H1 (cell line): Measurements from ENCODE around the gene SPAG8. TPM values are rescaled to one million over a fixed set of nuclear protein-coding genes. Genes with fewer than 3 reads are reported as not detected.

Experiments used
- CTCF ChIA-PET: fragments of 300-600 bp; sonication (Branson Sonifier 250); formaldehyde crosslinking; loops from one replicate; lab custom pipeline; 2021; ENCODE audit not compliant: partially characterized antibody; lab: Charles Lee
- POLR2A ChIA-PET: fragments of 300-600 bp; sonication (Branson Sonifier 250); formaldehyde crosslinking; loops from one replicate; lab custom pipeline; 2021; ENCODE audit warnings: inconsistent platforms; ENCODE audit not compliant: partially characterized antibody; lab: Charles Lee
- DNase-seq, 2 experiments: peaks; one replicate each; pipeline versions ENCODE4 v3.0.0 to v3.0.0-alpha.2; 2010 to 2022; ENCODE audit warnings: low spot score in 2 of 2, low read depth in 1 of 2, mixed read lengths in 1 of 2
- FAIRE-seq: peaks from 2 replicates; lab custom pipeline; 2011; peaks lifted over from hg19 to GRCh38; lab: Jason Lieb, UNC
- H2AFZ ChIP-seq: 2 replicates; pipeline ENCODE4 v1.8.1; 2012; ENCODE audit warnings: low read length, inconsistent platforms
- H2AK5ac ChIP-seq: 2 replicates; pipeline ENCODE4 v1.6.1; 2013; ENCODE audit warnings: low read depth, low read length
- H2BK120ac ChIP-seq: replicated peaks from 2 replicates; pipeline ENCODE3; 2013; ENCODE audit warnings: low read depth, low read length, inconsistent platforms
- H2BK12ac ChIP-seq: 2 replicates; pipeline ENCODE4 v1.6.1; 2013; ENCODE audit warnings: low read depth, low read length
- H2BK15ac ChIP-seq: 2 replicates; pipeline ENCODE4 v1.6.1; 2013; ENCODE audit warnings: low read length
- H2BK20ac ChIP-seq: 2 replicates; pipeline ENCODE4 v1.6.1; 2013; ENCODE audit warnings: low read length
- H2BK5ac ChIP-seq: 2 replicates; pipeline ENCODE4 v1.6.1; 2013; ENCODE audit warnings: low read depth, low read length
- H3K14ac ChIP-seq: 2 replicates; pipeline ENCODE4 v1.6.1; 2013; ENCODE audit warnings: inconsistent platforms; ENCODE audit not compliant: insufficient read length
- H3K18ac ChIP-seq: 2 replicates; pipeline ENCODE4 v1.6.1; 2013; ENCODE audit warnings: low read length; ENCODE audit errors: extremely low read depth
- H3K23ac ChIP-seq: 2 replicates; pipeline ENCODE4 v1.6.1; 2013; ENCODE audit warnings: inconsistent platforms; ENCODE audit not compliant: insufficient read length
- H3K23me2 ChIP-seq: 2 replicates; pipeline ENCODE4 v1.6.1; 2013; ENCODE audit warnings: low read depth, low read length
- H3K27ac ChIP-seq: 2 replicates; pipeline ENCODE4 v1.6.1; 2011; ENCODE audit warnings: low read depth, low read length, inconsistent platforms
- H3K27me3 ChIP-seq, 4 experiments: replicated peaks in 1 of 4; 1 replicate in 1 of 4; 2 replicates in 3 of 4; pipeline versions ENCODE4 v1.6.1 to v1.8.1; 2011 to 2013; ENCODE audit warnings: low read length in 3 of 4, mild to moderate bottlenecking in 3 of 4, inconsistent platforms in 2 of 4, mixed read lengths in 2 of 4, moderate library complexity in 1 of 4; ENCODE audit not compliant: control insufficient read depth in 3 of 4, insufficient read depth in 3 of 4; ENCODE audit errors: extremely low read depth in 1 of 4
- H3K36me3 ChIP-seq, 4 experiments: 2 replicates each; pipeline versions ENCODE4 v1.6.1 to v1.8.1; 2011 to 2013; ENCODE audit warnings: mild to moderate bottlenecking in 4 of 4, low read length in 3 of 4, moderate library complexity in 2 of 4, control low read depth in 1 of 4, inconsistent platforms in 1 of 4; ENCODE audit not compliant: insufficient read depth in 4 of 4, control insufficient read depth in 2 of 4
- H3K4ac ChIP-seq: replicated peaks from 2 replicates; pipeline ENCODE3; 2013; ENCODE audit warnings: low read length, low read depth, mixed read lengths, inconsistent platforms; ENCODE audit not compliant: insufficient read length
- H3K4me1 ChIP-seq, 4 experiments: replicated peaks in 1 of 4; 1 replicate in 1 of 4; 2 replicates in 3 of 4; pipeline versions ENCODE4 v1.6.1 to v1.8.1; 2011 to 2013; ENCODE audit warnings: low read length in 3 of 4, inconsistent platforms in 2 of 4, mixed read lengths in 1 of 4; ENCODE audit not compliant: insufficient read depth in 4 of 4, control insufficient read depth in 3 of 4
- H3K4me2 ChIP-seq, 2 experiments: 2 replicates each; pipeline versions ENCODE4 v1.6.1 to v1.8.1; 2011 to 2013; ENCODE audit warnings: low read depth in 2 of 2, low read length in 2 of 2, control low read depth in 1 of 2, inconsistent platforms in 1 of 2, mild to moderate bottlenecking in 1 of 2; ENCODE audit not compliant: insufficient read depth in 1 of 2
- H3K4me3 ChIP-seq, 4 experiments: fragments of 200-600, 300-600 bp in 1 of 4; sonication (generic), shearing (Covaris generic), sonication (Bioruptor Twin) in 1 of 4; 2 replicates each; pipeline versions ENCODE4 v1.5.1 to v1.8.1; 2011 to 2016; ENCODE audit warnings: low read length in 4 of 4, low read depth in 3 of 4, control low read depth in 2 of 4, inconsistent platforms in 2 of 4, mild to moderate bottlenecking in 2 of 4, mixed read lengths in 1 of 4, moderate library complexity in 1 of 4; ENCODE audit not compliant: insufficient read depth in 2 of 4; ENCODE audit errors: extremely low read depth in 1 of 4
- H3K56ac ChIP-seq: replicated peaks from 2 replicates; pipeline ENCODE3; 2013; ENCODE audit warnings: low read depth, mild to moderate bottlenecking, mixed read lengths, low read length, inconsistent platforms; ENCODE audit not compliant: insufficient read length
- H3K79me1 ChIP-seq: 2 replicates; pipeline ENCODE4 v1.6.1; 2013; ENCODE audit warnings: low read depth, low read length, control low read depth
- H3K79me2 ChIP-seq, 2 experiments: 2 replicates each; pipeline versions ENCODE4 v1.6.1 to v1.8.1; 2012 to 2013; ENCODE audit warnings: low read length in 2 of 2, mild to moderate bottlenecking in 2 of 2, inconsistent platforms in 1 of 2; ENCODE audit not compliant: insufficient read depth in 2 of 2, control insufficient read depth in 1 of 2
- H3K9ac ChIP-seq, 4 experiments: replicated peaks in 1 of 4; 1 replicate in 1 of 4; 2 replicates in 3 of 4; pipeline versions ENCODE4 v1.6.1 to v1.8.1; 2011 to 2013; ENCODE audit warnings: low read depth in 3 of 4, low read length in 3 of 4, control low read depth in 2 of 4, mild to moderate bottlenecking in 2 of 4, moderate library complexity in 2 of 4, inconsistent platforms in 1 of 4; ENCODE audit errors: extremely low read depth in 1 of 4
- H3K9me3 ChIP-seq, 2 experiments: 2 replicates each; pipeline versions ENCODE4 v1.6.1 to v1.8.1; 2012 to 2013; ENCODE audit warnings: mild to moderate bottlenecking in 2 of 2, moderate library complexity in 2 of 2, control low read depth in 1 of 2, inconsistent platforms in 1 of 2, low read depth in 1 of 2, low read length in 1 of 2, mixed read lengths in 1 of 2; ENCODE audit not compliant: insufficient read depth in 2 of 2
- H4K20me1 ChIP-seq, 2 experiments: replicated peaks in 1 of 2; 2 replicates each; pipeline versions ENCODE3 to v1.8.1; 2011 to 2013; ENCODE audit warnings: inconsistent platforms in 2 of 2, low read length in 2 of 2, mild to moderate bottlenecking in 1 of 2; ENCODE audit not compliant: insufficient read depth in 2 of 2, control insufficient read depth in 1 of 2
- H4K5ac ChIP-seq: 2 replicates; pipeline ENCODE4 v1.6.1; 2013; ENCODE audit warnings: low read length, low read depth, mixed read lengths, inconsistent platforms; ENCODE audit not compliant: insufficient read length
- H4K8ac ChIP-seq: 2 replicates; pipeline ENCODE4 v1.8.0; 2013; ENCODE audit warnings: mild to moderate bottlenecking, moderate library complexity, low read length, inconsistent platforms; ENCODE audit not compliant: insufficient read depth; ENCODE audit errors: extremely low read depth
- H4K91ac ChIP-seq: replicated peaks from 2 replicates; pipeline ENCODE3; 2013; ENCODE audit warnings: low read length, mixed read lengths, inconsistent platforms; ENCODE audit not compliant: insufficient read length
- BRCA1 ChIP-seq: IDR thresholded peaks from 2 replicates; pipeline ENCODE4 v1.6.1; 2012; ENCODE audit warnings: low read depth, low read length, improper control_type of control experiment
- E2F6 ChIP-seq: IDR thresholded peaks from 2 replicates; pipeline ENCODE4 v1.6.1; 2012; ENCODE audit warnings: inconsistent platforms
- JUND ChIP-seq: IDR thresholded peaks from 2 replicates; pipeline ENCODE4 v1.6.1; 2011; ENCODE audit warnings: mild to moderate bottlenecking, improper control_type of control experiment, low read length
- KDM1A ChIP-seq: fragments of 200-600, 300-600 bp; sonication (generic); IDR thresholded peaks from 2 replicates; pipeline ENCODE4 v1.7.1; 2016; ENCODE audit warnings: mild to moderate bottlenecking, low read length, borderline replicate concordance
- RAD21 ChIP-seq, 2 experiments: IDR thresholded peaks in 1 of 2; conservative IDR thresholded peaks in 1 of 2; 2 replicates each; pipeline ENCODE4 v1.6.1; 2011; ENCODE audit warnings: low read depth in 2 of 2, low read length in 2 of 2, improper control_type of control experiment in 1 of 2, inconsistent platforms in 1 of 2, mild to moderate bottlenecking in 1 of 2, moderate library complexity in 1 of 2
- SIX5 ChIP-seq: IDR thresholded peaks from 2 replicates; pipeline ENCODE4 v1.6.1; 2011; ENCODE audit warnings: mild to moderate bottlenecking, low read depth, low read length
- USF2 ChIP-seq: IDR thresholded peaks from 2 replicates; pipeline ENCODE4 v1.6.1; 2011; ENCODE audit warnings: low read length, improper control_type of control experiment
- WGBS, 2 experiments: shearing (Covaris generic) in 1 of 2; methylation state at CpG; one replicate each; pipeline versions ENCODE4 v1.1.6 to v1.1.7; 2013 to 2015; ENCODE audit warnings: low lambda C conversion rate in 2 of 2, mixed read lengths in 2 of 2, inconsistent platforms in 1 of 2, low coverage in 1 of 2, missing lambda C conversion rate in 1 of 2; ENCODE audit not compliant: insufficient replicate concordance in 2 of 2, insufficient coverage in 1 of 2, insufficient read length in 1 of 2; ENCODE audit errors: extremely low coverage in 1 of 2, missing lambda C conversion rate in 1 of 2; 5-methylcytosine and 5-hydroxymethylcytosine counted together
- polyA plus RNA-seq, 7 experiments: library from polyadenylated mRNA; depleted of rRNA in 3 of 7; stranded (reverse) in 5 of 7; unstranded in 2 of 7; fragments of >200 nt in 5 of 7; fragments of 200-250 nt in 2 of 7; gene quantifications; 1 replicate in 5 of 7; 2 replicates in 1 of 7; 4 replicates in 1 of 7; pipeline versions ENCODE4 v1.2.1 to v1.2.3, GENCODE V29; 2011 to 2013; ENCODE audit warnings: missing spikeins in 2 of 7, mixed read lengths in 2 of 7
- total RNA-seq: library from RNA; stranded (reverse); fragmentation: NEBNext Ultra II Directional; extraction: Animal tissue kit (Norgen Biotek cat#: 25700); gene quantifications from 2 replicates; pipeline ENCODE4 v1.2.1, GENCODE V29; 2021

SPAG8 gene
- total and polyA plus RNA-seq, 2 of the 8 experiments (the other 6 are each of a cell fraction or from before 2014, with no cell fraction given): 0.37 to 0.44 TPM

- Histone ChIP-seq H3K4me1 (peaks cover 5 to 13% (median 7%) of the 10 kb centered on the region in 4 experiments; a peak in 6 of 7 replicates), H2AFZ (peak overlapping the region; percentile 69), H3K23me2 (peaks cover 5% of the 10 kb centered on the region; the same call in 1 of the 2 replicates), H3K27ac (no peak overlapping the region), H3K9ac (peak overlapping the region in 2 of 4 experiments; percentile 23 to 34; a peak in 3 of 7 replicates), H3K79me1 (no peaks in the 10 kb centered on the region), H3K18ac (peak overlapping the region; percentile 78), H2BK5ac (no peak overlapping the region; the same call in 1 of the 2 replicates), H2AK5ac (no peak overlapping the region), H3K4me3 (peak overlapping the region; percentile 39 to 65 (median 52); a peak in 7 of 8 replicates), H3K4ac (peak overlapping the region; percentile 30), H4K5ac (peak overlapping the region; percentile 70), H2BK120ac (no peak overlapping the region), H3K56ac (no peak overlapping the region), H2BK12ac (no peak overlapping the region; the same call in 1 of the 2 replicates), H4K8ac (0 out of 2 replicates have a peak overlapping the region, but pooled peaks have one; percentile 85), H3K79me2 (no peaks in the 10 kb centered on the region), H3K4me2 (peak overlapping the region; percentile 46 to 89), H3K14ac (no peak overlapping the region), H3K27me3 (peaks cover 0 to 10% (median 0%) of the 10 kb centered on the region in 4 experiments; a peak in 4 of 7 replicates), H4K91ac (peak overlapping the region; percentile 17), H3K9me3 (no peaks in the 10 kb centered on the region), H2BK15ac (peak overlapping the region; percentile 81; the same call in 1 of the 2 replicates), H3K36me3 (no peaks in the 10 kb centered on the region), H2BK20ac (no peak overlapping the region), H3K23ac (no peak overlapping the region), H4K20me1 (no peaks in the 10 kb centered on the region)
- DNase-seq: peak in 1 of 2 experiments; percentile 78
- CTCF ChIA-PET: interaction anchor here (0.6 to 4.0 kb wide), 54 partner anchors 8 to 232 kb away, joined by 3 to 67 read pairs (median 5); partner anchors contain the start of genes FAM221B, HINT2, MSMP and SPAG8
- POLR2A ChIA-PET: interaction anchor here (0.6 to 3.9 kb wide), 13 partner anchors 9 to 99 kb away, joined by 3 to 38 read pairs (median 4); partner anchors contain the start of genes CREB3, FAM221B, HINT2 and SPAG8
- 19% methylated on average over 37 of the region's 37 CpGs; no CpG with 5 or more reads in 1 of the 2 experiments for WGBS, 2 experiments
- peak; percentile 93 for FAIRE-seq
- TF ChIP-seq KDM1A (no peak), E2F6 (peak; percentile 34; the same call in 1 of the 2 replicates), RAD21 (IDR thresholded peaks at IDR 0.05 in 1 of 2, conservative IDR thresholded peaks at IDR 0.05 in 1 of 2; ENCODE audit: low read depth in 2 of 2, low read length in 2 of 2) (peak; percentile 94), BRCA1 (peak; percentile 27; the same call in 1 of the 2 replicates), USF2 (no peak), JUND (0 out of 2 replicates have a peak, but pooled peaks have one; percentile 35), SIX5 (no peak)
These were observed 21.4 kb downstream of the SPAG8 start for GRCh38 chr9:35790385-35791296.
